K562 (cell line): ENCODE measurements around the gene ASB7. TPM values are rescaled to one million over a fixed set of nuclear protein-coding genes. Genes with fewer than 3 reads are reported as not detected.

Source experiments
- ATAC-seq: fragments of 200-7000 bp; cut with Tn5 transposase; 3 replicates; pipeline ENCODE4 v1.9.1; 2020; ENCODE audit warnings: moderate library complexity
- BruUV-seq: library from RNA; stranded (reverse); fragments of 400-500 nt; replicated peaks from 2 replicates; lab custom pipeline; 2021; lab: Mats Ljungman, UMichigan
- CTCF ChIA-PET: fragments of 300-600 bp; formaldehyde crosslinking; extraction: SDS; loops from one replicate; lab custom pipeline; 2021; ENCODE audit warnings: low intra/inter-chr PET ratio; lab: Yijun Ruan, JAX
- POLR2A ChIA-PET: fragments of 300-600, 350-650 bp; sonication (Branson Sonifier 250); formaldehyde crosslinking; extraction: SDS; loops from one replicate; lab custom pipeline; 2021; ENCODE audit warnings: antibody characterized with exemption, inconsistent platforms; lab: Yijun Ruan, JAX
- DNase-seq, 4 experiments: peaks; one replicate each; pipeline versions ENCODE4 v3.0.0 to v3.0.0-alpha.2; 2011 to 2018; ENCODE audit warnings: low spot score in 3 of 4, mixed read lengths in 3 of 4; ENCODE audit errors: extremely low read depth in 1 of 4
- FAIRE-seq: peaks from 2 replicates; lab custom pipeline; 2011; peaks lifted over from hg19 to GRCh38; lab: Jason Lieb, UNC
- H2AFZ ChIP-seq: 2 replicates; pipeline ENCODE4 v1.6.0; 2011; ENCODE audit warnings: low read depth, low read length, control low read depth, inconsistent platforms
- H3K27ac ChIP-seq: fragments of 200-600 bp; 3 replicates; pipeline ENCODE4 v1.8.0; 2011; ENCODE audit warnings: low read depth, mild to moderate bottlenecking, control low read depth, inconsistent platforms, low read length, moderate library complexity, mixed read lengths; ENCODE audit errors: extremely low read depth
- H3K27me3 ChIP-seq, 2 experiments: fragments of 300-600 bp in 1 of 2; 2 replicates in 1 of 2; 3 replicates in 1 of 2; pipeline versions ENCODE4 v1.6.0 to v1.8.0; 2011; ENCODE audit warnings: inconsistent platforms in 2 of 2, low read length in 2 of 2, mild to moderate bottlenecking in 1 of 2, mixed read lengths in 1 of 2, moderate library complexity in 1 of 2; ENCODE audit not compliant: control insufficient read depth in 2 of 2, insufficient read depth in 2 of 2
- H3K36me3 ChIP-seq: fragments of 300-600 bp; 3 replicates; pipeline ENCODE4 v1.8.0; 2011; ENCODE audit warnings: mild to moderate bottlenecking, low read length, inconsistent platforms; ENCODE audit not compliant: control insufficient read depth, insufficient read depth
- H3K4me1 ChIP-seq, 2 experiments: fragments of 200-600 bp in 1 of 2; replicated peaks in 1 of 2; 2 replicates in 1 of 2; 3 replicates in 1 of 2; pipeline versions ENCODE4 v1.5.1 to v1.8.0; 2011; ENCODE audit warnings: inconsistent platforms in 2 of 2, low read length in 2 of 2, mild to moderate bottlenecking in 1 of 2, mixed read lengths in 1 of 2, moderate library complexity in 1 of 2; ENCODE audit not compliant: control insufficient read depth in 2 of 2, insufficient read depth in 2 of 2
- H3K4me2 ChIP-seq: 2 replicates; pipeline ENCODE4 v1.6.1; 2011; ENCODE audit warnings: low read length, control low read depth, inconsistent platforms, mixed read lengths; ENCODE audit not compliant: insufficient read depth
- H3K4me3 ChIP-seq: fragments of 200-600 bp; sonication (generic), shearing (Covaris generic); 2 replicates; pipeline ENCODE4 v1.5.1; 2016; ENCODE audit warnings: control low read depth, inconsistent platforms
- H3K79me2 ChIP-seq: fragments of 200-600 bp; 3 replicates; pipeline ENCODE4 v1.8.0; 2011; ENCODE audit warnings: low read length, inconsistent platforms; ENCODE audit not compliant: control insufficient read depth, insufficient read depth
- H3K9ac ChIP-seq, 2 experiments: 2 replicates each; pipeline versions ENCODE4 v1.6.0 to v1.6.1; 2011; ENCODE audit warnings: low read depth in 2 of 2, low read length in 2 of 2, control low read depth in 1 of 2, inconsistent platforms in 1 of 2, mild to moderate bottlenecking in 1 of 2, mixed read lengths in 1 of 2; ENCODE audit not compliant: insufficient read depth in 1 of 2
- H3K9me1 ChIP-seq: one replicate; pipeline ENCODE4 v1.6.0; 2011; ENCODE audit warnings: inconsistent platforms, mild to moderate bottlenecking, low read length, moderate library complexity; ENCODE audit not compliant: control insufficient read depth, insufficient read depth
- H3K9me3 ChIP-seq: replicated peaks from 2 replicates; pipeline ENCODE4 v1.5.1; 2011; ENCODE audit warnings: low read depth, low read length, inconsistent platforms; ENCODE audit not compliant: control insufficient read depth, insufficient read depth
- H4K20me1 ChIP-seq: replicated peaks from 2 replicates; pipeline ENCODE4 v1.6.1; 2011; ENCODE audit warnings: low read length, inconsistent platforms, mixed read lengths; ENCODE audit not compliant: control insufficient read depth, insufficient read depth
- ATF3 ChIP-seq, 2 experiments: fragments of 450-650 bp in 1 of 2; sonication (generic) in 1 of 2; formaldehyde crosslinking in 1 of 2; IDR thresholded peaks in 1 of 2; conservative IDR thresholded peaks in 1 of 2; 2 replicates each; pipeline versions ENCODE4 v1.6.1 to v1.8.1; 2016 to 2023; ENCODE audit warnings: mild to moderate bottlenecking in 2 of 2, moderate library complexity in 2 of 2, inconsistent platforms in 1 of 2, missing genetic modification reagents in 1 of 2
- CREBBP ChIP-seq: IDR thresholded peaks from one replicate; pipeline ENCODE4 v1.6.1; 2012; ENCODE audit warnings: low read depth, mild to moderate bottlenecking, control low read depth, inconsistent platforms, low read length
- CREM ChIP-seq: IDR thresholded peaks from 2 replicates; pipeline ENCODE4 v1.6.1; 2014; ENCODE audit warnings: antibody characterized with exemption, low read depth
- HMGN3 ChIP-seq: IDR thresholded peaks from 2 replicates; pipeline ENCODE4 v1.6.1; 2011; ENCODE audit warnings: borderline replicate concordance, low read depth, mild to moderate bottlenecking, mixed read lengths, low read length; ENCODE audit not compliant: insufficient read length; ENCODE audit errors: extremely low read depth
- HOXB6 ChIP-seq: fragments of 250-450 bp; sonication (Bioruptor Pico); IDR thresholded peaks from 2 replicates; pipeline ENCODE4 v1.5.1; 2022; ENCODE audit warnings: mild to moderate bottlenecking, borderline replicate concordance
- MNT ChIP-seq, 2 experiments: fragments of 450-650 bp; conservative IDR thresholded peaks; 2 replicates each; pipeline ENCODE4 v1.6.1; 2017; ENCODE audit warnings: mild to moderate bottlenecking in 2 of 2, moderate library complexity in 2 of 2
- MYNN ChIP-seq, 2 experiments: sonication (generic); formaldehyde crosslinking in 1 of 2; IDR thresholded peaks; 2 replicates each; pipeline versions ENCODE4 v1.5.0 to v1.6.1; 2016 to 2020; ENCODE audit warnings: antibody characterized with exemption in 1 of 2, missing genetic modification reagents in 1 of 2
- NELFE ChIP-seq: IDR thresholded peaks from 2 replicates; pipeline ENCODE4 v1.6.1; 2011; ENCODE audit warnings: mild to moderate bottlenecking; ENCODE audit not compliant: insufficient read depth, insufficient read length
- RBM25 ChIP-seq: fragments of 200-400 bp; formaldehyde crosslinking; IDR thresholded peaks from 2 replicates; pipeline ENCODE4 v1.6.1; 2018; ENCODE audit warnings: low read length, low read depth, moderate library complexity; ENCODE audit not compliant: severe bottlenecking
- RREB1 ChIP-seq: fragments of 250-450 bp; sonication (Bioruptor Pico); IDR thresholded peaks from 2 replicates; pipeline ENCODE4 v1.4.0; 2020
- U2AF2 ChIP-seq: fragments of 200-400 bp; formaldehyde crosslinking; optimal IDR thresholded peaks from 2 replicates; pipeline ENCODE3; 2017; ENCODE audit warnings: low read depth, mild to moderate bottlenecking, low read length
- ZFP1 ChIP-seq: fragments of 450-650 bp; formaldehyde crosslinking; IDR thresholded peaks from 2 replicates; pipeline ENCODE4 v1.4.0; 2020; ENCODE audit warnings: mild to moderate bottlenecking, mixed read lengths
- ZNF707 ChIP-seq: fragments of 250-450 bp; sonication (Bioruptor Pico); conservative IDR thresholded peaks from 2 replicates; pipeline ENCODE4 v1.8.0; 2022; ENCODE audit warnings: inconsistent platforms, mild to moderate bottlenecking, moderate library complexity
- ZNF75A ChIP-seq: fragments of 450-650 bp; formaldehyde crosslinking; IDR thresholded peaks from 2 replicates; pipeline ENCODE4 v1.4.0; 2020; ENCODE audit warnings: mild to moderate bottlenecking
- ZSCAN29 ChIP-seq: fragments of 450-650 bp; IDR thresholded peaks from 2 replicates; pipeline ENCODE4 v1.6.1; 2017
- WGBS: fragments of 100-300 bp; shearing (Covaris generic); methylation state at CpG from one replicate; pipeline ENCODE4 v1.1.6; 2016; ENCODE audit warnings: low coverage, mixed read lengths; ENCODE audit not compliant: insufficient coverage; ENCODE audit errors: missing lambda C conversion rate; 5-methylcytosine and 5-hydroxymethylcytosine counted together
- in situ Hi-C: fragments of 300-500 bp; cut with MboI; formaldehyde crosslinking; loops from 4 replicates; pipeline ENCODE4 v1.15.0; 2018; ENCODE audit warnings: inconsistent platforms, mixed read lengths
- intact Hi-C: fragments of 100-400 bp; cut with micrococcal nuclease; formaldehyde crosslinking; loops from 2 replicates; pipeline ENCODE4 v1.14.2; 2022
- polyA plus RNA-seq, 8 experiments: library from polyadenylated mRNA; depleted of rRNA in 4 of 8; stranded (reverse) in 5 of 8; unstranded in 3 of 8; fragments of >200 nt; fragmentation: Nextera tagmentation in 2 of 8; fragmentation: Illumina TruSeq in 1 of 8; extraction: Ambion mirVana in 2 of 8; extraction: Trizol in 1 of 8; gene quantifications; 2 replicates each; pipeline versions ENCODE4 v1.2.1 to v1.2.3, GENCODE V29; 2011 to 2014; ENCODE audit warnings: inconsistent platforms in 1 of 8, missing spikeins in 1 of 8
- total RNA-seq, 7 experiments: library from RNA; depleted of rRNA in 6 of 7; stranded (reverse); fragments of >200 nt in 6 of 7; fragmentation: Illumina TruSeq in 2 of 7; extraction: Trizol in 2 of 7; gene quantifications; 2 replicates each; pipeline versions ENCODE4 v1.2.1 to v1.2.3, GENCODE V29; 2011 to 2021; ENCODE audit warnings: low replicate concordance in 1 of 7

Gene ASB7
- total and polyA plus RNA-seq, 9 of the 15 experiments (the other 6 are each of a cell fraction or from before 2014, with no cell fraction given) = 1.8 to 10.1 (median 6.8) TPM

DNA sequence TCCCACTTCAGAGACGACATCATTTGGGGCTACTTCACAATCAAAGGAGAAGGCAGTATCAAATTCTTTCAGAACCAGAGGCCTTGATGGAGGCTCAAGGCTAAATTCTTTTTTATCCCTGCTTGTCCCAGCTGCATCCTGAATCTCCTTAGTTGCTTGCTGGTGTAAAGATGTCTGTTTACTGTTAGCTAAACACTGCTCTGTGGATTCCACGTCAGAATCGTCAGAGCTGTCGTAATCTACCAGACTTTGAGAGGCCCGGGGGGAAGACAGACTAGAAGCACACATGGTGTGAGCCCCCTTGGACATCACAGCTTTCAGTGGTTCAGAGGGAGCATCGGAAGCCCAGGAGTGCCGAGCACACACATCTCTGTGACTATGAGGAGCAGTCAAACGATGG, 33.0 kb upstream of the ASB7 start:
- Histone ChIP-seq H3K27me3 (no peaks in the 10 kb centered on the region), H2AFZ (no peak overlapping the region), H3K79me2 (no peaks in the 10 kb centered on the region), H3K27ac (no peak overlapping the region), H3K36me3 (peaks cover 71% of the 10 kb centered on the region), H3K4me2 (no peak overlapping the region), H3K4me3 (no peak overlapping the region), H3K9me1 (no peaks in the 10 kb centered on the region), H4K20me1 (no peaks in the 10 kb centered on the region; the same call in 1 of the 2 replicates), H3K9ac (no peak overlapping the region), H3K4me1 (no peaks in the 10 kb centered on the region), H3K9me3 (no peaks in the 10 kb centered on the region)
- CTCF ChIA-PET = no interaction called here
- DNase-seq (no peak), FAIRE-seq (no peak), ATAC-seq (no peak)
- WGBS = 76% methylated on average over 8 of the region's 8 CpGs
- POLR2A ChIA-PET = no interaction called here
- in situ Hi-C loops = no loop called here
- TF ChIP-seq MNT (conservative IDR thresholded peaks at IDR 0.05) = no peak
- no peak for TF ChIP-seq ZNF707 (CRISPR knock-in tag)
- no peak for TF ChIP-seq HOXB6 (CRISPR knock-in tag)
- no peak for TF ChIP-seq CREBBP
- TF ChIP-seq MYNN (IDR thresholded peaks at IDR 0.05) = no peak
- no peak for TF ChIP-seq MYNN (CRISPR knock-in tag; IDR thresholded peaks at IDR 0.05)
- TF ChIP-seq ZFP1 (CRISPR knock-in tag) = no peak
- TF ChIP-seq ZSCAN29 = no peak
- TF ChIP-seq ATF3 (IDR thresholded peaks at IDR 0.05) = no peak
- TF ChIP-seq ATF3 (CRISPR knock-in tag; conservative IDR thresholded peaks at IDR 0.05) = no peak
- no peak for TF ChIP-seq RREB1 (CRISPR knock-in tag)
- no peak for TF ChIP-seq NELFE
- TF ChIP-seq HMGN3 = no peak
- TF ChIP-seq RBM25 = no peak
- TF ChIP-seq U2AF2 = no peak
- no peak for TF ChIP-seq CREM
- TF ChIP-seq ZNF75A (CRISPR knock-in tag) = no peak
- intact Hi-C loops = no loop called here
- no TSS peak for BruUV-seq
